EL (cell line): ENCODE measurements around the gene RPH3AL.
A peak's percentile ranks its signal among the peaks of the same experiment; 100 is the strongest.

Experiments
- DNase-seq: peaks from one replicate; pipeline ENCODE4 v3.0.0-alpha.2; 2016

RPH3AL gene

GRCh38 chr17:193841-194806, 158.5 kb downstream of the RPH3AL start:
- no peak for DNase-seq

GRCh38 chr17:193426-193810, 159.2 kb downstream of the RPH3AL start:
- DNase-seq: no peak

GRCh38 chr17:192666-193425, 159.8 kb downstream of the RPH3AL start:
- no peak for DNase-seq

- no peak for DNase-seq
These were observed 163.2 kb downstream of the RPH3AL start for GRCh38 chr17:189444-189843.

GRCh38 chr17:187130-187529, 165.5 kb downstream of the RPH3AL start:
- DNase-seq: no peak

GRCh38 chr17:185445-186138, 167.0 kb downstream of the RPH3AL start:
- no peak for DNase-seq

- no peak for DNase-seq
These were observed 169.6 kb downstream of the RPH3AL start for GRCh38 chr17:183021-183420.

GRCh38 chr17:182050-182751, 170.4 kb downstream of the RPH3AL start:
- DNase-seq: no peak

GRCh38 chr17:181245-182049, 171.2 kb downstream of the RPH3AL start, which contains the start of gene DOC2B:
Gene DOC2B, minus strand, starts transcription at chr17:181650. Its CDS starts 171 bp downstream, at chr17:181479.
- peak; percentile 21 for DNase-seq

GRCh38 chr17:180381-181244, 172.0 kb downstream of the RPH3AL start:
- DNase-seq: no peak

GRCh38 chr17:179781-180380, 172.7 kb downstream of the RPH3AL start:
- DNase-seq: no peak

GRCh38 chr17:179066-179432, 173.6 kb downstream of the RPH3AL start:
- DNase-seq: no peak

- no peak for DNase-seq
These were observed 174.1 kb downstream of the RPH3AL start for GRCh38 chr17:178292-179065.

GRCh38 chr17:177762-178161, 174.8 kb downstream of the RPH3AL start:
- DNase-seq: no peak

GRCh38 chr17:177155-177554, 175.5 kb downstream of the RPH3AL start:
- no peak for DNase-seq

GRCh38 chr17:173166-173911, 179.3 kb downstream of the RPH3AL start:
- no peak for DNase-seq

GRCh38 chr17:172401-172800, 180.2 kb downstream of the RPH3AL start:
- no peak for DNase-seq

- no peak for DNase-seq
These were observed 180.7 kb downstream of the RPH3AL start for GRCh38 chr17:171871-172270.
